Upper lobe of right lung (tissue), 1 donor: Measurements from ENCODE around the gene CROCC. TPM values are rescaled to one million over a fixed set of nuclear protein-coding genes. Genes with fewer than 3 reads are reported as not detected.

Experiments used
- ATAC-seq: fragments of 200-7000 bp; cut with Tn5 transposase; one replicate; pipeline ENCODE4 v1.9.1; 2020; ENCODE audit warnings: mild to moderate bottlenecking, moderate library complexity
- DNase-seq: peaks from one replicate; pipeline ENCODE4 v3.0.0-alpha.2; 2020
- H3K27ac ChIP-seq: fragments of 200-600 bp; one replicate; pipeline ENCODE4 v1.8.0; 2022
- H3K27me3 ChIP-seq: fragments of 200-600 bp; one replicate; pipeline ENCODE4 v1.8.0; 2022; ENCODE audit warnings: mild to moderate bottlenecking
- H3K36me3 ChIP-seq: fragments of 200-600 bp; one replicate; pipeline ENCODE4 v1.8.0; 2022
- H3K4me1 ChIP-seq: fragments of 200-600 bp; one replicate; pipeline ENCODE4 v1.8.0; 2022
- H3K4me3 ChIP-seq: fragments of 200-600 bp; one replicate; pipeline ENCODE4 v1.8.0; 2022; ENCODE audit warnings: mild to moderate bottlenecking
- H3K9me3 ChIP-seq: fragments of 200-600 bp; one replicate; pipeline ENCODE4 v1.8.0; 2022
- intact Hi-C: fragments of 100-400 bp; cut with DNase I; formaldehyde crosslinking; loops from one replicate; pipeline ENCODE4 v1.11.0; 2022
- total RNA-seq: library from RNA; stranded (reverse); fragmentation: NEBNext Ultra II Directional; extraction: Animal tissue kit (Norgen Biotek cat#: 25700); gene quantifications from one replicate; pipeline ENCODE4 v1.2.1, GENCODE V29; 2021
- TF ChIP-seq, protein P1 (sequence below): fragments of 200-600 bp; IDR thresholded peaks from one replicate; pipeline ENCODE4 v1.8.0; 2022; ENCODE audit warnings: antibody characterized with exemption
- donor health status: DM: no; HTN: yes; CAD: no; lungs with severe emphysema.

CROCC gene
- total RNA-seq, 1 donor from 2014 or later: 20.9 TPM

DNA sequence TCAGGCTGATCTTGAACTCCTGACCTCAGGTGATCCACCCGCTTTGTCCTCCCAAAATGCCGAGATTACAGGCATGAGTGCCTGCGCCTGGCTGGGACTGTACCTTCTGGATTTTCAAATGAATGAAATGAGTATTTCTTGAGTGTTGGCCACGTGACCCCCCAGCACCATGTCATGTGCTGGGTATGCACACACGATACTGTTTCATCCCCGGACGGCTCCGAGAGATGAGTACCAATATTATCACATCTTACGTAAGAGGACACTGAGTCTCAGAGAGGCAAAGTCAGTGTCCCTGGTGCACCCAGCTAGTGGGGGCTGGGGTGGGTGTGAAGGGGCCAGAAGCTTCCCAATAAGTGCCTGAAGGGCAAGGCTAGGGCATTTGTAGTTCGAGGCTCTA is 780 bp upstream of the CROCC start:
- TF ChIP-seq, protein P1, sequence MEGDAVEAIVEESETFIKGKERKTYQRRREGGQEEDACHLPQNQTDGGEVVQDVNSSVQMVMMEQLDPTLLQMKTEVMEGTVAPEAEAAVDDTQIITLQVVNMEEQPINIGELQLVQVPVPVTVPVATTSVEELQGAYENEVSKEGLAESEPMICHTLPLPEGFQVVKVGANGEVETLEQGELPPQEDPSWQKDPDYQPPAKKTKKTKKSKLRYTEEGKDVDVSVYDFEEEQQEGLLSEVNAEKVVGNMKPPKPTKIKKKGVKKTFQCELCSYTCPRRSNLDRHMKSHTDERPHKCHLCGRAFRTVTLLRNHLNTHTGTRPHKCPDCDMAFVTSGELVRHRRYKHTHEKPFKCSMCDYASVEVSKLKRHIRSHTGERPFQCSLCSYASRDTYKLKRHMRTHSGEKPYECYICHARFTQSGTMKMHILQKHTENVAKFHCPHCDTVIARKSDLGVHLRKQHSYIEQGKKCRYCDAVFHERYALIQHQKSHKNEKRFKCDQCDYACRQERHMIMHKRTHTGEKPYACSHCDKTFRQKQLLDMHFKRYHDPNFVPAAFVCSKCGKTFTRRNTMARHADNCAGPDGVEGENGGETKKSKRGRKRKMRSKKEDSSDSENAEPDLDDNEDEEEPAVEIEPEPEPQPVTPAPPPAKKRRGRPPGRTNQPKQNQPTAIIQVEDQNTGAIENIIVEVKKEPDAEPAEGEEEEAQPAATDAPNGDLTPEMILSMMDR: no peak
- Histone ChIP-seq H3K4me3 (no peak overlapping the region), H3K36me3 (no peaks in the 10 kb centered on the region), H3K9me3 (no peaks in the 10 kb centered on the region), H3K4me1 (peaks cover 4% of the 10 kb centered on the region), H3K27me3 (no peaks in the 10 kb centered on the region), H3K27ac (no peak overlapping the region)
- no peak for ATAC-seq
- intact Hi-C loops: no loop called here
- peak; percentile 43 for DNase-seq

- intact Hi-C loops: no loop called here
- DNase-seq (peak; percentile 33), ATAC-seq (no peak)
- no peaks in the 10 kb centered on the region for H3K27me3 ChIP-seq
- no peak overlapping the region for H3K4me3 ChIP-seq
- no peak overlapping the region for H3K27ac ChIP-seq
- peaks cover 4% of the 10 kb centered on the region for H3K4me1 ChIP-seq
- TF ChIP-seq, protein P1: no peak
- no peaks in the 10 kb centered on the region for H3K36me3 ChIP-seq
- H3K9me3 ChIP-seq: no peaks in the 10 kb centered on the region
Measured at GRCh38 chr1:16922466-16922865, 735 bp downstream of the CROCC start.

DNA sequence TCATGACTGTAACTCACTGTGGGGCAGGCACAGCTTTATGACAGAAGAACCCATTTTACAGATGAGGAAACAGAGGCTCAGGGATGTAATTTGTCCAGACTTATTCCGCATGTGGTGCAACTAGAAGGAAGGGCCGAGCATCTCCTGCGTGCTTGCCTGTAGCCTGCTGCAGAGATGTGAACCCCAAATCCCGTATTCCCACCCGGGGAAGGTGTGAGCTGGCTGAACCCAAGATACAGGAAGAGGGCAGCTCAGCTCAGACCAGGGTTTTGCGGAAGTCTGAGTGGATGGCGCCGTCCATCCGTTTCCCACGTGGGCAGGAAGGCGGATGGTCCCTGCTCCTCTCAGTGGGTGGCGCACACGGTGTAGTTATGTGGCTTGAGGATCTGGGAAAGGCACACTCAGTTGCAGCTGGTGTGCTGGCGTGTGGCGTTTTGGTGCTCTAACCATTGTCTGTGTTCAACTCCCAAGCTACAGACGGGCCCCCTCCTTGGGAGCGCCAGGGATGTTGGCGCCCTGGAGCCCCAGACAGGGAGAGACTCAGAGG is 1.2 kb downstream of the CROCC start:
- no peaks in the 10 kb centered on the region for H3K9me3 ChIP-seq
- TF ChIP-seq, protein P1: no peak
- intact Hi-C loops: no loop called here
- H3K4me3 ChIP-seq: no peak overlapping the region
- peaks cover 4% of the 10 kb centered on the region for H3K4me1 ChIP-seq
- H3K27me3 ChIP-seq: no peaks in the 10 kb centered on the region
- no peaks in the 10 kb centered on the region for H3K36me3 ChIP-seq
- ATAC-seq (no peak), DNase-seq (no peak)
- no peak overlapping the region for H3K27ac ChIP-seq

- Histone ChIP-seq H3K36me3 (no peaks in the 10 kb centered on the region), H3K4me1 (peaks cover 4% of the 10 kb centered on the region), H3K27me3 (no peaks in the 10 kb centered on the region), H3K9me3 (no peaks in the 10 kb centered on the region), H3K4me3 (no peak overlapping the region), H3K27ac (no peak overlapping the region)
- intact Hi-C loops: no loop called here
- ATAC-seq (no peak), DNase-seq (no peak)
- TF ChIP-seq, protein P1: no peak
Measured at GRCh38 chr1:16924216-16924918, 2.6 kb downstream of the CROCC start.

GRCh38 chr1:16924919-16925477 is 3.3 kb downstream of the CROCC start:
- Histone ChIP-seq H3K4me3 (no peak overlapping the region), H3K4me1 (peaks cover 4% of the 10 kb centered on the region), H3K27ac (no peak overlapping the region), H3K27me3 (no peaks in the 10 kb centered on the region), H3K36me3 (no peaks in the 10 kb centered on the region), H3K9me3 (no peaks in the 10 kb centered on the region)
- TF ChIP-seq, protein P1: no peak
- intact Hi-C loops: no loop called here
- no peak for DNase-seq
- no peak for ATAC-seq
